UCSD-AML1 (cell line): ENCODE measurements around the gene NT5DC4.

Experiments used
- DNase-seq: peaks from one replicate; lab custom pipeline; 2025; ENCODE audit not compliant: unreplicated experiment; lab: John Stamatoyannopoulos, UW

NT5DC4 gene

GRCh38 chr2:112782234-112782799, 61.5 kb downstream of the NT5DC4 start:
- no peak for DNase-seq

GRCh38 chr2:112783187-112783714, 62.4 kb downstream of the NT5DC4 start:
- DNase-seq = no peak

GRCh38 chr2:112784199-112785189, 63.7 kb downstream of the NT5DC4 start, which contains the start of gene IL1A:
IL1A (minus strand) TSS chr2:112784493; CDS start chr2:112783770, 723 bp downstream.
- no peak for DNase-seq

GRCh38 chr2:112787294-112787693, 66.5 kb downstream of the NT5DC4 start:
- DNase-seq = no peak

GRCh38 chr2:112787729-112788393, 67.0 kb downstream of the NT5DC4 start:
- no peak for DNase-seq

GRCh38 chr2:112788653-112789052, 67.8 kb downstream of the NT5DC4 start:
- DNase-seq = no peak
